HepG2 (cell line): ENCODE data around the gene BLOC1S2. TPM values are rescaled to one million over a fixed set of nuclear protein-coding genes. Genes with fewer than 3 reads are reported as not detected.

Experiments used
- ATAC-seq: fragments of 200-7000 bp; cut with Tn5 transposase; 3 replicates; pipeline ENCODE4 v1.9.1; 2020; ENCODE audit warnings: mild to moderate bottlenecking, moderate library complexity
- Bru-seq: library from RNA; stranded (reverse); fragments of 400-500 nt; gene quantifications from one replicate; lab custom pipeline; 2021; lab: Mats Ljungman, UMichigan
- BruChase-seq, 2 experiments: library from RNA; stranded (reverse); fragments of 400-500 nt; gene quantifications; one replicate each; lab custom pipeline; 2021; lab: Mats Ljungman, UMichigan
- BruUV-seq: library from RNA; stranded (reverse); fragments of 400-500 nt; replicated peaks from 2 replicates; lab custom pipeline; 2021; lab: Mats Ljungman, UMichigan
- CTCF ChIA-PET: fragments of 300-600 bp; formaldehyde crosslinking; extraction: SDS; loops from one replicate; lab custom pipeline; 2021; ENCODE audit warnings: low total read pairs, inconsistent platforms, low intra/inter-chr PET ratio; lab: Yijun Ruan, JAX
- POLR2A ChIA-PET: fragments of 350-600 bp; sonication (Branson Sonifier 250); formaldehyde crosslinking; loops from one replicate; lab custom pipeline; 2020; ENCODE audit warnings: antibody characterized with exemption, inconsistent platforms; lab: Yijun Ruan, JAX
- DNase-seq: peaks from one replicate; pipeline ENCODE4 v3.0.0-alpha.2; 2015; ENCODE audit warnings: low spot score
- FAIRE-seq: peaks from 3 replicates; lab custom pipeline; 2011; peaks lifted over from hg19 to GRCh38; lab: Jason Lieb, UNC
- H2AFZ ChIP-seq: one replicate; pipeline ENCODE4 v1.6.1; 2011; ENCODE audit warnings: low read length, inconsistent platforms
- H3K27ac ChIP-seq: fragments of 300-600 bp; 3 replicates; pipeline ENCODE4 v1.8.0; 2011; ENCODE audit warnings: mixed run types, mild to moderate bottlenecking, mixed read lengths, low read length, inconsistent platforms; ENCODE audit not compliant: insufficient read depth; ENCODE audit errors: extremely low read length
- H3K27me3 ChIP-seq, 2 experiments: fragments of 200-600 bp in 1 of 2; 2 replicates in 1 of 2; 3 replicates in 1 of 2; pipeline versions ENCODE4 v1.6.0 to v1.8.0; 2011; ENCODE audit warnings: low read length in 2 of 2, mild to moderate bottlenecking in 2 of 2, moderate library complexity in 2 of 2, inconsistent platforms in 1 of 2; ENCODE audit not compliant: insufficient read depth in 2 of 2, control insufficient read depth in 1 of 2
- H3K36me3 ChIP-seq, 2 experiments: fragments of 200-600 bp in 1 of 2; replicated peaks in 1 of 2; 2 replicates in 1 of 2; 3 replicates in 1 of 2; pipeline versions ENCODE4 v1.5.1 to v1.8.0; 2011; ENCODE audit warnings: low read length in 2 of 2, inconsistent platforms in 1 of 2; ENCODE audit not compliant: insufficient read depth in 2 of 2, control insufficient read depth in 1 of 2
- H3K4me1 ChIP-seq: 2 replicates; pipeline ENCODE4 v1.5.1; 2012; ENCODE audit warnings: low read length, inconsistent platforms; ENCODE audit not compliant: insufficient read depth
- H3K4me2 ChIP-seq: 2 replicates; pipeline ENCODE4 v1.6.0; 2011; ENCODE audit warnings: low read depth, low read length, inconsistent platforms
- H3K4me3 ChIP-seq, 3 experiments: fragments of 200-600 bp in 1 of 3; sonication (generic), shearing (Covaris generic) in 1 of 3; replicated peaks in 1 of 3; 2 replicates each; pipeline ENCODE4 v1.5.1; 2011 to 2016; ENCODE audit warnings: low read length in 3 of 3, inconsistent platforms in 2 of 3, low read depth in 2 of 3, mild to moderate bottlenecking in 2 of 3, control low read depth in 1 of 3, mixed read lengths in 1 of 3; ENCODE audit not compliant: insufficient read depth in 1 of 3
- H3K79me2 ChIP-seq: one replicate; pipeline ENCODE4 v1.6.1; 2011; ENCODE audit warnings: low read length, inconsistent platforms; ENCODE audit not compliant: insufficient read depth
- H3K9ac ChIP-seq: 2 replicates; pipeline ENCODE4 v1.6.0; 2011; ENCODE audit warnings: mild to moderate bottlenecking, low read depth, low read length, inconsistent platforms; ENCODE audit not compliant: insufficient read depth
- H3K9me3 ChIP-seq: 2 replicates; pipeline ENCODE4 v1.5.1; 2012; ENCODE audit warnings: mild to moderate bottlenecking, low read length
- H4K20me1 ChIP-seq: 2 replicates; pipeline ENCODE4 v1.6.0; 2011; ENCODE audit warnings: inconsistent platforms, mild to moderate bottlenecking, low read length, moderate library complexity; ENCODE audit not compliant: insufficient read depth
- HNF1A ChIP-seq, 2 experiments: sonication (generic) in 1 of 2; formaldehyde crosslinking in 1 of 2; IDR thresholded peaks; 2 replicates each; pipeline versions ENCODE4 v1.4.0 to v1.6.1; 2016 to 2020; ENCODE audit warnings: borderline replicate concordance in 1 of 2, low read depth in 1 of 2, mild to moderate bottlenecking in 1 of 2, missing genetic modification reagents in 1 of 2
- KDM1A ChIP-seq: IDR thresholded peaks from 2 replicates; pipeline ENCODE4 v1.6.1; 2016; ENCODE audit warnings: missing compliant biosample characterization
- NKX3-1 ChIP-seq: sonication (generic); formaldehyde crosslinking; IDR thresholded peaks from 2 replicates; pipeline ENCODE4 v1.5.0; 2020; ENCODE audit warnings: missing genetic modification reagents
- PAWR ChIP-seq: sonication (generic); formaldehyde crosslinking; IDR thresholded peaks from 2 replicates; pipeline ENCODE4 v1.4.0; 2020; ENCODE audit warnings: missing genetic modification reagents, mild to moderate bottlenecking, borderline replicate concordance
- ZBTB34 ChIP-seq: sonication (generic); formaldehyde crosslinking; IDR thresholded peaks from 2 replicates; pipeline ENCODE4 v1.8.0; 2022; ENCODE audit warnings: mild to moderate bottlenecking, missing genetic modification reagents
- ZFP91 ChIP-seq: sonication (generic); formaldehyde crosslinking; IDR thresholded peaks from 2 replicates; pipeline ENCODE4 v1.9.0; 2022; ENCODE audit warnings: missing genetic modification reagents, mild to moderate bottlenecking, borderline replicate concordance
- WGBS: methylation state at CpG from one replicate; pipeline ENCODE4 v1.1.6; 2017; ENCODE audit warnings: low lambda C conversion rate; 5-methylcytosine and 5-hydroxymethylcytosine counted together
- in situ Hi-C: cut with HindIII; loops from 2 replicates; pipeline ENCODE4 v1.10.0; 2017; ENCODE audit warnings: low pct_unique_long_range_greater_than_20kb; ENCODE audit not compliant: extremely low pct_ligation_motif_present
- intact Hi-C: fragments of 100-400 bp; cut with micrococcal nuclease; formaldehyde crosslinking; loops from one replicate; pipeline ENCODE4 v1.10.0; 2022; ENCODE audit not compliant: unreplicated experiment
- long read RNA-seq, 2 experiments: library from RNA in 1 of 2; library from polyadenylated mRNA in 1 of 2; stranded (forward) in 1 of 2; unstranded in 1 of 2; transcript quantifications; one replicate each; pipeline ENCODE4 v2.0.0, GENCODE V29; 2019 to 2022
- polyA minus RNA-seq, 3 experiments: library from RNA; depleted of rRNA, polyadenylated mRNA; stranded (reverse); fragments of >200 nt; gene quantifications; 2 replicates each; pipeline ENCODE4 v1.2.3, GENCODE V29; 2011; ENCODE audit warnings: low replicate concordance in 1 of 3
- polyA plus RNA-seq, 8 experiments: library from polyadenylated mRNA; depleted of rRNA in 3 of 8; stranded (reverse) in 7 of 8; unstranded in 1 of 8; fragments of >200 nt; fragmentation: Illumina TruSeq in 4 of 8; extraction: Trizol in 4 of 8; gene quantifications; 2 replicates each; pipeline versions ENCODE4 v1.2.1 to v1.2.3, GENCODE V29; 2011 to 2016; ENCODE audit warnings: low read depth in 4 of 8, missing spikeins in 1 of 8, mixed read lengths in 1 of 8; ENCODE audit not compliant: insufficient read depth in 1 of 8
- total RNA-seq, 5 experiments: library from RNA; depleted of rRNA; stranded (reverse); fragments of >200 nt; fragmentation: Illumina TruSeq; extraction: Trizol; gene quantifications; 2 replicates each; pipeline ENCODE4 v1.2.3, GENCODE V29; 2016; ENCODE audit warnings: low read depth in 1 of 5

BLOC1S2 gene
- total RNA-seq (2016; rRNA removed; fragmentation: Illumina TruSeq; extraction: Trizol) (64.4 and 81.4 TPM in 2 replicates), polyA plus RNA-seq (2011; rRNA removed) (19.2 and 22.3 TPM in 2 replicates), polyA minus RNA-seq (2011; rRNA and poly(A)+ RNA removed; ENCODE audit: low replicate concordance) (3.4 and 6.6 TPM in 2 replicates), Bru-seq, nascent RNA (percentile 72 among the genes with signal in this experiment), BruChase-seq, experiment 1, labeled RNA remaining after a 6-hour chase (percentile 88 among the genes with signal in this experiment), BruChase-seq, experiment 2, labeled RNA remaining after a 2-hour chase (percentile 78 among the genes with signal in this experiment)
- 54.2 and 57.3 TPM in 2 replicates for total RNA-seq (2016; cell fraction: cytosol; rRNA removed; fragmentation: Illumina TruSeq; extraction: Trizol; ENCODE audit: low read depth)
- 65.7 and 82.6 TPM in 2 replicates for total RNA-seq (2016; cell fraction: insoluble cytoplasmic fraction; rRNA removed; fragmentation: Illumina TruSeq; extraction: Trizol)
- total RNA-seq (2016; cell fraction: membrane; rRNA removed; fragmentation: Illumina TruSeq; extraction: Trizol): 115 and 124 TPM in 2 replicates
- 25.7 and 27.8 TPM in 2 replicates for total RNA-seq (2016; cell fraction: nucleus; rRNA removed; fragmentation: Illumina TruSeq; extraction: Trizol)
- 9.3 and 14.2 TPM in 2 replicates for polyA plus RNA-seq (2011; cell fraction: cytosol; rRNA removed)
- 4.7 and 6.6 TPM in 2 replicates for polyA plus RNA-seq (2011; cell fraction: nucleus; rRNA removed)
- polyA plus RNA-seq (2012): 26.2 and 27.5 TPM in 2 replicates
- polyA plus RNA-seq (2016; cell fraction: cytosol; fragmentation: Illumina TruSeq; extraction: Trizol; ENCODE audit: low read depth): 73.0 and 81.9 TPM in 2 replicates
- polyA plus RNA-seq (2016; cell fraction: insoluble cytoplasmic fraction; fragmentation: Illumina TruSeq; extraction: Trizol; ENCODE audit: low read depth): 89.8 and 90.3 TPM in 2 replicates
- polyA plus RNA-seq (2016; cell fraction: membrane; fragmentation: Illumina TruSeq; extraction: Trizol; ENCODE audit: low read depth): 108 and 116 TPM in 2 replicates
- 48.0 and 53.7 TPM in 2 replicates for polyA plus RNA-seq (2016; cell fraction: nucleus; fragmentation: Illumina TruSeq; extraction: Trizol; ENCODE audit: insufficient read depth, low read depth)
- 6.4 and 7.9 TPM in 2 replicates for polyA minus RNA-seq (2011; cell fraction: cytosol; rRNA and poly(A)+ RNA removed)
- polyA minus RNA-seq (2011; cell fraction: nucleus; rRNA and poly(A)+ RNA removed): 3.9 and 8.7 TPM in 2 replicates
- long read RNA-seq, experiment 1, transcript BLOC1S2-202 (5 exons, 1,249 nt): major isoform, 50 of 66 reads
- long read RNA-seq, experiment 1, transcript BLOC1S2-203 (4 exons, 2,024 nt): minor isoform, 6 of 66 reads
- long read RNA-seq, experiment 1, partial matches to known transcripts: 4 of 66 reads
- long read RNA-seq, experiment 1, other reads (novel, unspliced or antisense): 4 of 66 reads
- long read RNA-seq, experiment 2, transcript BLOC1S2-203 (4 exons, 2,024 nt): minor isoform, 5 of 89 reads
- long read RNA-seq, experiment 2, transcript BLOC1S2-202 (5 exons, 1,249 nt): major isoform, 51 of 89 reads
- long read RNA-seq, experiment 2, partial matches to known transcripts: 25 of 89 reads
- long read RNA-seq, experiment 2, other reads (novel, unspliced or antisense): 8 of 89 reads

- peak within 1 kb of the TSS; percentile 79 to 94 (median 85) for H3K4me3 ChIP-seq
- no peaks in the 10 kb centered on the region; a peak in 3 of 5 replicates for H3K36me3 ChIP-seq
- DNase-seq (peak; percentile 74), ATAC-seq (peak; percentile 94), FAIRE-seq (no peak)
- peak within 1 kb of the TSS; percentile 96 for H3K4me2 ChIP-seq
- in situ Hi-C loops (no loop called here), intact Hi-C loops (no loop called here)
- CTCF ChIA-PET: interaction anchor here (0.6 kb wide), 1 partner anchor 53 kb away, joined by 3 read pairs; no protein-coding TSS in a partner anchor
- H3K9ac ChIP-seq: peak within 1 kb of the TSS; percentile 74
- no peaks in the 10 kb centered on the region; a peak in 1 of 5 replicates for H3K27me3 ChIP-seq
- H4K20me1 ChIP-seq: no peaks in the 10 kb centered on the region
- peaks cover 45% of the 10 kb centered on the region for H3K79me2 ChIP-seq
- H2AFZ ChIP-seq: no peak within 1 kb of the TSS
- peak within 1 kb of the TSS; percentile 67 for H3K27ac ChIP-seq
- H3K9me3 ChIP-seq: no peaks in the 10 kb centered on the region
- POLR2A ChIA-PET: interaction anchor here (0.6 to 1.2 kb wide), 5 partner anchors 12 to 249 kb away, joined by 3 to 8 read pairs (median 5); partner anchors contain the start of gene HIF1AN
- H3K4me1 ChIP-seq: peaks cover 57% of the 10 kb centered on the region
- 2% methylated on average over 36 of the region's 63 CpGs for WGBS
- no TSS peak for BruUV-seq
- no peak for TF ChIP-seq KDM1A
- peak; percentile 69; the same call in 1 of the 2 replicates for TF ChIP-seq NKX3-1 (CRISPR knock-in tag)
- no peak for TF ChIP-seq HNF1A (IDR thresholded peaks at IDR 0.05; ENCODE audit: low read depth)
- peak; percentile 55; the same call in 1 of the 2 replicates for TF ChIP-seq HNF1A (CRISPR knock-in tag; IDR thresholded peaks at IDR 0.05; ENCODE audit: borderline replicate concordance)
- TF ChIP-seq ZFP91: peak; percentile 87
- no peak for TF ChIP-seq ZBTB34 (CRISPR knock-in tag)
- TF ChIP-seq PAWR (CRISPR knock-in tag): peak; percentile 89; the same call in 1 of the 2 replicates
Measured at GRCh38 chr10:100286051-100287033, at the start of gene BLOC1S2. Gene BLOC1S2 (minus strand): TSS chr10:100286680. CDS start chr10:100286659, 21 bp downstream.
